ENCODE data around the gene ENTPD7.

ENTPD7 gene

DNA sequence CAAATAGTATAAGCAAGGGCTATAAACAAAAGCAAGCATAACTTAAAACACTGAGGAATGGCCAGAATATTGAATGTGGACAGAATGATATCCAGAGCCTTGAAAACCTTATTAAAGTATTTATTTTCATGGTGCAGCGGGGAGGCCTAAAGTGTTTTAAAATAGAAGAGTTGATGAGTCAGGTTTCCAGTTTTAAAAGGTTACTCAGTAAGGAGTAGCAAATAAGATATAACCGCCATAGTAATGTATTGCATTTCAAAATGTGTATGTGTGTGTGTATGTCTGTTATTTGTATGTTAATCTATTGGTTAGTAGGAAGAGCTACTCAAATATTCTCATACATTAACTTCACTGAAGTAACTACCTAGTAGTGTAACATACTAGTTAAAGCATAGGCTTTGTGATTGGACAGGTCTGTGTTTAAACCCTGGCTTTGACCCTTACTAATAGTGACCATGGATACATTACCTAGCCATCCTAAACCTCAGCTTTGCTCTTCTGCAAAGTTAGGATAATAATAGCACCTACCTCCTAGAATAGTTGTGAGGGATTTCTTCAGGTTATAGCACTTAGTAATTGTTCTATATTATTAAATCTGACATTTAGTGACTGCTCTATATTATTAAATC, 89.6 kb downstream of the ENTPD7 start:
- Histone ChIP-seq H3K27ac (ENCODE audit: low read length) (no peak overlapping the region), H3K9ac (ENCODE audit: low read depth, low read length) (no peak overlapping the region), H3K36me3 (ENCODE audit: insufficient read depth, low read length) (peaks cover 83% of the 10 kb centered on the region), H3K27me3 (ENCODE audit: insufficient read depth, low read length, poor library complexity) (no peaks in the 10 kb centered on the region), H3K4me2 (ENCODE audit: insufficient read depth, low read length) (no peak overlapping the region), H3K79me2 (ENCODE audit: insufficient read depth, low read length) (no peaks in the 10 kb centered on the region), H3K4me1 (ENCODE audit: insufficient read depth, low read length) (no peaks in the 10 kb centered on the region), H3K4me3 (ENCODE audit: low read depth in 1 of 2, low read length in 2 of 2) (no peak overlapping the region), H4K20me1 (ENCODE audit: insufficient read depth, low read length) (no peaks in the 10 kb centered on the region), H3K9me3 (ENCODE audit: insufficient read depth, low read length, severe bottlenecking) (no peaks in the 10 kb centered on the region), H2AFZ (ENCODE audit: low read depth, low read length) (no peak overlapping the region)
- TF ChIP-seq CTCF (IDR thresholded peaks at IDR 0.05; ENCODE audit: borderline replicate concordance, extremely low read depth, low read length, poor library complexity, severe bottlenecking), result no peak
- TF ChIP-seq EZH2 (IDR thresholded peaks at IDR 0.05; ENCODE audit: borderline replicate concordance, low read depth, low read length, severe bottlenecking), result no peak
- ATAC-seq (ENCODE audit: insufficient read depth, low read depth) (no peak), DNase-seq (no peak)

- Histone ChIP-seq H3K4me3 (ENCODE audit: low read depth in 1 of 2, low read length in 2 of 2) (no peak overlapping the region), H3K9me3 (ENCODE audit: insufficient read depth, low read length, severe bottlenecking) (no peaks in the 10 kb centered on the region), H3K4me2 (ENCODE audit: insufficient read depth, low read length) (no peak overlapping the region), H3K4me1 (ENCODE audit: insufficient read depth, low read length) (no peaks in the 10 kb centered on the region), H3K27me3 (ENCODE audit: insufficient read depth, low read length, poor library complexity) (no peaks in the 10 kb centered on the region), H3K9ac (ENCODE audit: low read depth, low read length) (no peak overlapping the region), H3K36me3 (ENCODE audit: insufficient read depth, low read length) (peaks cover 88% of the 10 kb centered on the region), H3K79me2 (ENCODE audit: insufficient read depth, low read length) (no peaks in the 10 kb centered on the region), H2AFZ (ENCODE audit: low read depth, low read length) (no peak overlapping the region), H3K27ac (ENCODE audit: low read length) (no peak overlapping the region), H4K20me1 (ENCODE audit: insufficient read depth, low read length) (no peaks in the 10 kb centered on the region)
- DNase-seq (no peak), ATAC-seq (ENCODE audit: insufficient read depth, low read depth) (no peak)
- TF ChIP-seq CTCF (IDR thresholded peaks at IDR 0.05; ENCODE audit: borderline replicate concordance, extremely low read depth, low read length, poor library complexity, severe bottlenecking), result no peak
- TF ChIP-seq EZH2 (IDR thresholded peaks at IDR 0.05; ENCODE audit: borderline replicate concordance, low read depth, low read length, severe bottlenecking), result no peak
Measured at GRCh38 chr10:99750641-99751040, 91.3 kb downstream of the ENTPD7 start.

GRCh38 chr10:99754670-99755069, 95.4 kb downstream of the ENTPD7 start:
- H3K4me3 ChIP-seq (ENCODE audit: low read depth in 1 of 2, low read length in 2 of 2), result no peak overlapping the region
- peaks cover 85% of the 10 kb centered on the region for H3K36me3 ChIP-seq (ENCODE audit: insufficient read depth, low read length)
- H2AFZ ChIP-seq (ENCODE audit: low read depth, low read length), result no peak overlapping the region
- no peak overlapping the region for H3K9ac ChIP-seq (ENCODE audit: low read depth, low read length)
- no peak for TF ChIP-seq EZH2 (IDR thresholded peaks at IDR 0.05; ENCODE audit: borderline replicate concordance, low read depth, low read length, severe bottlenecking)
- no peaks in the 10 kb centered on the region for H4K20me1 ChIP-seq (ENCODE audit: insufficient read depth, low read length)
- DNase-seq (no peak), ATAC-seq (ENCODE audit: insufficient read depth, low read depth) (no peak)
- H3K4me1 ChIP-seq (ENCODE audit: insufficient read depth, low read length), result no peaks in the 10 kb centered on the region
- no peaks in the 10 kb centered on the region for H3K79me2 ChIP-seq (ENCODE audit: insufficient read depth, low read length)
- H3K27ac ChIP-seq (ENCODE audit: low read length), result no peak overlapping the region
- H3K9me3 ChIP-seq (ENCODE audit: insufficient read depth, low read length, severe bottlenecking), result no peaks in the 10 kb centered on the region
- no peaks in the 10 kb centered on the region for H3K27me3 ChIP-seq (ENCODE audit: insufficient read depth, low read length, poor library complexity)
- no peak overlapping the region for H3K4me2 ChIP-seq (ENCODE audit: insufficient read depth, low read length)
